GM12865 (cell line): ENCODE results near the gene PRRT3.

Source experiments
- DNase-seq: peaks from one replicate; pipeline ENCODE4 v3.0.0; 2010; ENCODE audit warnings: low read depth
- H3K4me3 ChIP-seq: 2 replicates; pipeline ENCODE4 v1.5.1; 2011; ENCODE audit warnings: mild to moderate bottlenecking, low read depth, low read length, control low read depth
- CTCF ChIP-seq: IDR thresholded peaks from 2 replicates; pipeline ENCODE4 v1.5.1; 2011; ENCODE audit warnings: low read length, control low read depth, low read depth, inconsistent platforms; ENCODE audit not compliant: insufficient read depth; ENCODE audit errors: missing control alignments

PRRT3 gene

GRCh38 chr3:9951962-9952805 lies at the start of gene PRRT3:
Gene PRRT3, minus strand, starts transcription at chr3:9952408. Its CDS starts 2,293 bp downstream, at chr3:9950115.
- no peak for TF ChIP-seq CTCF
- peak within 1 kb of the TSS; percentile 83 for H3K4me3 ChIP-seq
- DNase-seq: peak; percentile 78

- H3K4me3 ChIP-seq: no peak overlapping the region
- no peak for TF ChIP-seq CTCF
- DNase-seq: no peak
Observed at GRCh38 chr3:10000686-10001085, 48.5 kb upstream of the PRRT3 start.

GRCh38 chr3:9994086-9994844 lies 42.1 kb upstream of the PRRT3 start:
- no peak for DNase-seq
- H3K4me3 ChIP-seq: no peak overlapping the region
- TF ChIP-seq CTCF: no peak

- TF ChIP-seq CTCF: no peak
- DNase-seq: no peak
- peak overlapping the region; percentile 67 for H3K4me3 ChIP-seq
Observed at GRCh38 chr3:9986230-9986725, 34.1 kb upstream of the PRRT3 start.

GRCh38 chr3:9980251-9980650 lies 28.0 kb upstream of the PRRT3 start:
- DNase-seq: no peak
- H3K4me3 ChIP-seq: no peak overlapping the region
- TF ChIP-seq CTCF: no peak

- no peak overlapping the region for H3K4me3 ChIP-seq
- no peak for TF ChIP-seq CTCF
- no peak for DNase-seq
Observed at GRCh38 chr3:9978710-9979305, 26.6 kb upstream of the PRRT3 start.
